HCT116 (cell line): Measurements from ENCODE around the gene CDH22. TPM values are rescaled to one million over a fixed set of nuclear protein-coding genes. Genes with fewer than 3 reads are reported as not detected.

Experiments used
- ATAC-seq: fragments of 200-7000 bp; cut with Tn5 transposase; 2 replicates; pipeline ENCODE4 v1.9.1; 2020; ENCODE audit warnings: mild to moderate bottlenecking, moderate library complexity
- BruUV-seq: library from RNA; stranded (reverse); fragments of 400-500 nt; replicated peaks from 2 replicates; lab custom pipeline; 2021; lab: Mats Ljungman, UMichigan
- CTCF ChIA-PET: fragments of 300-600 bp; sonication (Branson Sonifier 250); formaldehyde crosslinking; loops from one replicate; lab custom pipeline; 2021; ENCODE audit warnings: antibody characterized with exemption; lab: Charles Lee
- POLR2A ChIA-PET: fragments of 300-600, 350-600 bp; sonication (Branson Sonifier 250); formaldehyde crosslinking; loops from one replicate; lab custom pipeline; 2021; ENCODE audit warnings: antibody characterized with exemption; lab: Charles Lee
- RAD21 ChIA-PET, 2 experiments: fragments of 300-600 bp; sonication (Branson Sonifier 250); formaldehyde crosslinking; loops; one replicate each; lab custom pipeline; 2023; ENCODE audit warnings: low total read pairs in 2 of 2; ENCODE audit not compliant: uncharacterized antibody in 2 of 2, unreplicated experiment in 2 of 2, low non-redundant PET in 1 of 2; lab: Charles Lee
- DNase-seq: peaks from one replicate; pipeline ENCODE4 v3.0.0-alpha.2; 2010; ENCODE audit warnings: low read depth, low spot score
- H2AFZ ChIP-seq: fragments of 200-600 bp; shearing (Covaris generic), sonication (generic); 2 replicates; pipeline ENCODE4 v1.6.1; 2017; ENCODE audit warnings: low read depth, mixed run types, mixed read lengths, antibody characterized with exemption, low read length; ENCODE audit not compliant: poor library complexity, severe bottlenecking
- H3K27ac ChIP-seq: 2 replicates; pipeline ENCODE4 v1.5.1; 2012; ENCODE audit warnings: low read depth, low read length
- H3K27me3 ChIP-seq: fragments of 200-600 bp; sonication (generic); 2 replicates; pipeline ENCODE4 v1.6.1; 2016; ENCODE audit warnings: mixed run types, low read length, mixed read lengths; ENCODE audit not compliant: insufficient read depth
- H3K36me3 ChIP-seq, 2 experiments: fragments of 200-500 bp in 1 of 2; fragments of 200-600 bp in 1 of 2; sonication (Bioruptor generic) in 1 of 2; sonication (generic) in 1 of 2; 2 replicates each; pipeline versions ENCODE4 v1.5.1 to v1.6.1; 2014 to 2016; ENCODE audit warnings: low read length in 2 of 2, inconsistent platforms in 1 of 2, mixed read lengths in 1 of 2, mixed run types in 1 of 2; ENCODE audit not compliant: insufficient read depth in 2 of 2, control insufficient read depth in 1 of 2
- H3K4me1 ChIP-seq, 2 experiments: fragments of 200-600 bp in 1 of 2; sonication (generic) in 1 of 2; 2 replicates each; pipeline versions ENCODE4 v1.5.1 to v1.6.1; 2012 to 2017; ENCODE audit warnings: low read length in 2 of 2, inconsistent platforms in 1 of 2, mild to moderate bottlenecking in 1 of 2, mixed read lengths in 1 of 2, mixed run types in 1 of 2, moderate library complexity in 1 of 2; ENCODE audit not compliant: insufficient read depth in 2 of 2, control insufficient read depth in 1 of 2
- H3K4me2 ChIP-seq: fragments of 200-600 bp; sonication (generic); 2 replicates; pipeline ENCODE4 v1.6.1; 2017; ENCODE audit warnings: mixed run types, low read length, mixed read lengths
- H3K4me3 ChIP-seq, 2 experiments: fragments of 200-600 bp in 1 of 2; sonication (generic) in 1 of 2; replicated peaks in 1 of 2; 2 replicates each; pipeline ENCODE4 v1.5.1; 2011 to 2016; ENCODE audit warnings: low read length in 2 of 2, control low read depth in 1 of 2, low read depth in 1 of 2, mild to moderate bottlenecking in 1 of 2, mixed read lengths in 1 of 2, mixed run types in 1 of 2
- H3K79me2 ChIP-seq: fragments of 200-600 bp; sonication (generic); 2 replicates; pipeline ENCODE4 v1.6.1; 2017; ENCODE audit warnings: mild to moderate bottlenecking, mixed run types, low read length, moderate library complexity, mixed read lengths; ENCODE audit not compliant: insufficient read depth
- H3K9ac ChIP-seq: fragments of 200-600 bp; sonication (generic); 2 replicates; pipeline ENCODE4 v1.6.1; 2016; ENCODE audit warnings: low read length, mixed read lengths
- H3K9me2 ChIP-seq: fragments of 200-600 bp; sonication (generic), shearing (Covaris generic); 2 replicates; pipeline ENCODE4 v1.6.1; 2017; ENCODE audit warnings: mixed run types, mild to moderate bottlenecking, moderate library complexity; ENCODE audit not compliant: insufficient read depth
- H3K9me3 ChIP-seq, 2 experiments: fragments of 200-500 bp in 1 of 2; fragments of 200-600 bp in 1 of 2; sonication (Bioruptor generic) in 1 of 2; sonication (generic) in 1 of 2; 2 replicates each; pipeline ENCODE4 v1.6.1; 2014 to 2017; ENCODE audit warnings: low read length in 2 of 2, mixed read lengths in 2 of 2, inconsistent platforms in 1 of 2, low read depth in 1 of 2, mild to moderate bottlenecking in 1 of 2, mixed run types in 1 of 2, moderate library complexity in 1 of 2; ENCODE audit not compliant: control insufficient read depth in 1 of 2, insufficient read depth in 1 of 2
- H4K20me1 ChIP-seq: fragments of 200-600 bp; sonication (generic), shearing (Covaris generic); 2 replicates; pipeline ENCODE4 v1.6.1; 2017; ENCODE audit warnings: mixed run types, mild to moderate bottlenecking, moderate library complexity; ENCODE audit not compliant: insufficient read depth
- CBX3 ChIP-seq: IDR thresholded peaks from 2 replicates; pipeline ENCODE4 v1.6.1; 2012; ENCODE audit warnings: low read depth
- CTCF ChIP-seq, 3 experiments: fragments of 200-600 bp in 1 of 3; sonication (generic) in 1 of 3; IDR thresholded peaks in 2 of 3; conservative IDR thresholded peaks in 1 of 3; 2 replicates each; pipeline ENCODE4 v1.5.1; 2012 to 2017; ENCODE audit warnings: low read depth in 2 of 3, low read length in 2 of 3, antibody characterized with exemption in 1 of 3, borderline replicate concordance in 1 of 3, control low read depth in 1 of 3, mild to moderate bottlenecking in 1 of 3, mixed read lengths in 1 of 3, mixed run types in 1 of 3, moderate library complexity in 1 of 3; ENCODE audit not compliant: insufficient read depth in 1 of 3
- EGR1 ChIP-seq: IDR thresholded peaks from 2 replicates; pipeline ENCODE4 v1.6.1; 2012; ENCODE audit warnings: low read depth
- ELF1 ChIP-seq: IDR thresholded peaks from 2 replicates; pipeline ENCODE4 v1.6.1; 2012; ENCODE audit warnings: low read depth, borderline replicate concordance
- EZH2 ChIP-seq: fragments of 200-600 bp; sonication (generic); IDR thresholded peaks from 2 replicates; pipeline ENCODE4 v1.6.1; 2017; ENCODE audit warnings: antibody characterized with exemption, mixed run types
- EZH2phosphoT487 ChIP-seq: fragments of 200-600 bp; IDR thresholded peaks from 2 replicates; pipeline ENCODE4 v1.6.1; 2018; ENCODE audit warnings: antibody characterized with exemption, borderline replicate concordance
- FOSL1 ChIP-seq: IDR thresholded peaks from 2 replicates; pipeline ENCODE4 v1.6.1; 2012; ENCODE audit warnings: low read depth
- JUND ChIP-seq: IDR thresholded peaks from 2 replicates; pipeline ENCODE4 v1.6.1; 2012
- POLR2A ChIP-seq: IDR thresholded peaks from 2 replicates; pipeline ENCODE4 v1.7.0; 2011; ENCODE audit warnings: borderline replicate concordance; ENCODE audit not compliant: insufficient read depth, insufficient read length; ENCODE audit errors: extremely low read depth
- RAD21 ChIP-seq: IDR thresholded peaks from 2 replicates; pipeline ENCODE4 v1.6.1; 2012; ENCODE audit warnings: low read depth, mild to moderate bottlenecking
- SIN3A ChIP-seq: IDR thresholded peaks from 2 replicates; pipeline ENCODE4 v1.6.1; 2012; ENCODE audit warnings: low read depth
- SP1 ChIP-seq: IDR thresholded peaks from 2 replicates; pipeline ENCODE4 v1.6.1; 2012; ENCODE audit warnings: low read depth
- SRF ChIP-seq: IDR thresholded peaks from 2 replicates; pipeline ENCODE4 v1.6.1; 2012; ENCODE audit warnings: low read depth
- TCF7L2 ChIP-seq: IDR thresholded peaks from 2 replicates; pipeline ENCODE4 v1.7.0; 2011; ENCODE audit warnings: borderline replicate concordance, inconsistent platforms; ENCODE audit not compliant: insufficient read depth, insufficient read length; ENCODE audit errors: extremely low read depth
- YY1 ChIP-seq: IDR thresholded peaks from 2 replicates; pipeline ENCODE4 v1.6.1; 2011; ENCODE audit warnings: low read length, low read depth, moderate library complexity, mild to moderate bottlenecking; ENCODE audit not compliant: insufficient replicate concordance; ENCODE audit errors: extremely low read depth
- intact Hi-C: fragments of 100-400 bp; cut with micrococcal nuclease; formaldehyde crosslinking; loops from 2 replicates; pipeline ENCODE4 v1.10.0; 2022
- total RNA-seq: library from RNA; stranded (reverse); gene quantifications from one replicate; pipeline ENCODE4 v1.2.1, GENCODE V29; 2021; ENCODE audit not compliant: unreplicated experiment

Gene CDH22
- total RNA-seq, 1 experiment from 2014 or later = 1.8 TPM

GRCh38 chr20:46316984-46317684 is 8.8 kb upstream of the CDH22 start:
- Histone ChIP-seq H3K27ac (no peak overlapping the region), H2AFZ (no peak overlapping the region), H4K20me1 (no peaks in the 10 kb centered on the region), H3K9me2 (no peaks in the 10 kb centered on the region), H3K4me1 (peaks cover 11 to 25% of the 10 kb centered on the region in 2 experiments; a peak in 3 of 4 replicates), H3K9ac (no peak overlapping the region), H3K27me3 (peaks cover 6% of the 10 kb centered on the region; the same call in 1 of the 2 replicates), H3K36me3 (no peaks in the 10 kb centered on the region), H3K9me3 (no peaks in the 10 kb centered on the region), H3K4me2 (no peak overlapping the region; the same call in 1 of the 2 replicates), H3K79me2 (no peaks in the 10 kb centered on the region), H3K4me3 (no peak overlapping the region)
- no TSS peak for BruUV-seq
- RAD21 ChIA-PET = no interaction called here
- DNase-seq (no peak), ATAC-seq (no peak)
- CTCF ChIA-PET = interaction anchor here (2.7 kb wide), 1 partner anchor 11 kb away, joined by 10 read pairs; no protein-coding TSS in a partner anchor
- intact Hi-C loops = no loop called here
- POLR2A ChIA-PET = no interaction called here
- no peak for TF ChIP-seq CBX3
- no peak for TF ChIP-seq SP1

- intact Hi-C loops = no loop called here
- CTCF ChIA-PET = interaction anchor here (1.6 to 2.7 kb wide), 2 partner anchors 9 to 123 kb away, joined by 4 to 10 read pairs; no protein-coding TSS in a partner anchor
- no peak for ATAC-seq
- no peak for TF ChIP-seq CTCF (IDR thresholded peaks at IDR 0.05 in 2 of 3, conservative IDR thresholded peaks at IDR 0.05 in 1 of 3; ENCODE audit: borderline replicate concordance in 1 of 3, insufficient read depth in 1 of 3, low read depth in 2 of 3, low read length in 2 of 3)
- TF ChIP-seq YY1 = no peak
- no peak for TF ChIP-seq SIN3A
- no peak for TF ChIP-seq EGR1
- no peak for TF ChIP-seq EZH2
- no peak for TF ChIP-seq ELF1
- no peak for TF ChIP-seq SP1
- no peak for TF ChIP-seq TCF7L2
- TF ChIP-seq JUND = no peak
- TF ChIP-seq RAD21 = no peak
- no peak for TF ChIP-seq POLR2A
- no peak for TF ChIP-seq CBX3
- TF ChIP-seq FOSL1 = no peak
- TF ChIP-seq SRF = no peak
- no peak for TF ChIP-seq EZH2phosphoT487
These were observed 7.0 kb upstream of the CDH22 start for GRCh38 chr20:46315311-46315710.

More at GRCh38 chr20:46315311-46315710, 7.0 kb upstream of the CDH22 start:
- H3K9me3 ChIP-seq = no peaks in the 10 kb centered on the region
- no peaks in the 10 kb centered on the region for H3K79me2 ChIP-seq
- no peak overlapping the region for H3K9ac ChIP-seq
- peaks cover 16% of the 10 kb centered on the region; the same call in 1 of the 2 replicates for H3K27me3 ChIP-seq
- H3K36me3 ChIP-seq = no peaks in the 10 kb centered on the region
- DNase-seq = no peak
- H4K20me1 ChIP-seq = no peaks in the 10 kb centered on the region
- ChIA-PET RAD21 (no interaction called here), POLR2A (no interaction called here)
- no peaks in the 10 kb centered on the region for H3K9me2 ChIP-seq
- no peak overlapping the region for H2AFZ ChIP-seq
- H3K27ac ChIP-seq = no peak overlapping the region
- H3K4me1 ChIP-seq = peaks cover 13 to 29% of the 10 kb centered on the region in 2 experiments; a peak in 3 of 4 replicates
- BruUV-seq = no TSS peak
- no peak overlapping the region for H3K4me2 ChIP-seq
- H3K4me3 ChIP-seq = no peak overlapping the region
